H1 (cell line): ENCODE results near the gene MAPKAP1. TPM values are rescaled to one million over a fixed set of nuclear protein-coding genes. Genes with fewer than 3 reads are reported as not detected.
A peak's percentile ranks its signal among the peaks of the same experiment; 100 is the strongest.

Experiments
- CTCF ChIA-PET: fragments of 300-600 bp; sonication (Branson Sonifier 250); formaldehyde crosslinking; loops from one replicate; lab custom pipeline; 2021; ENCODE audit not compliant: partially characterized antibody; lab: Charles Lee
- POLR2A ChIA-PET: fragments of 300-600 bp; sonication (Branson Sonifier 250); formaldehyde crosslinking; loops from one replicate; lab custom pipeline; 2021; ENCODE audit warnings: inconsistent platforms; ENCODE audit not compliant: partially characterized antibody; lab: Charles Lee
- DNase-seq, 2 experiments: peaks; one replicate each; pipeline versions ENCODE4 v3.0.0 to v3.0.0-alpha.2; 2010 to 2022; ENCODE audit warnings: low spot score in 2 of 2, low read depth in 1 of 2, mixed read lengths in 1 of 2
- FAIRE-seq: peaks from 2 replicates; lab custom pipeline; 2011; peaks lifted over from hg19 to GRCh38; lab: Jason Lieb, UNC
- H2AFZ ChIP-seq: 2 replicates; pipeline ENCODE4 v1.8.1; 2012; ENCODE audit warnings: low read length, inconsistent platforms
- H2AK5ac ChIP-seq: 2 replicates; pipeline ENCODE4 v1.6.1; 2013; ENCODE audit warnings: low read depth, low read length
- H2BK120ac ChIP-seq: replicated peaks from 2 replicates; pipeline ENCODE3; 2013; ENCODE audit warnings: low read depth, low read length, inconsistent platforms
- H2BK12ac ChIP-seq: 2 replicates; pipeline ENCODE4 v1.6.1; 2013; ENCODE audit warnings: low read depth, low read length
- H2BK15ac ChIP-seq: 2 replicates; pipeline ENCODE4 v1.6.1; 2013; ENCODE audit warnings: low read length
- H2BK20ac ChIP-seq: 2 replicates; pipeline ENCODE4 v1.6.1; 2013; ENCODE audit warnings: low read length
- H2BK5ac ChIP-seq: 2 replicates; pipeline ENCODE4 v1.6.1; 2013; ENCODE audit warnings: low read depth, low read length
- H3K14ac ChIP-seq: 2 replicates; pipeline ENCODE4 v1.6.1; 2013; ENCODE audit warnings: inconsistent platforms; ENCODE audit not compliant: insufficient read length
- H3K18ac ChIP-seq: 2 replicates; pipeline ENCODE4 v1.6.1; 2013; ENCODE audit warnings: low read length; ENCODE audit errors: extremely low read depth
- H3K23ac ChIP-seq: 2 replicates; pipeline ENCODE4 v1.6.1; 2013; ENCODE audit warnings: inconsistent platforms; ENCODE audit not compliant: insufficient read length
- H3K23me2 ChIP-seq: 2 replicates; pipeline ENCODE4 v1.6.1; 2013; ENCODE audit warnings: low read depth, low read length
- H3K27ac ChIP-seq: 2 replicates; pipeline ENCODE4 v1.6.1; 2011; ENCODE audit warnings: low read depth, low read length, inconsistent platforms
- H3K27me3 ChIP-seq, 4 experiments: replicated peaks in 1 of 4; 1 replicate in 1 of 4; 2 replicates in 3 of 4; pipeline versions ENCODE4 v1.6.1 to v1.8.1; 2011 to 2013; ENCODE audit warnings: low read length in 3 of 4, mild to moderate bottlenecking in 3 of 4, inconsistent platforms in 2 of 4, mixed read lengths in 2 of 4, moderate library complexity in 1 of 4; ENCODE audit not compliant: control insufficient read depth in 3 of 4, insufficient read depth in 3 of 4; ENCODE audit errors: extremely low read depth in 1 of 4
- H3K36me3 ChIP-seq, 4 experiments: 2 replicates each; pipeline versions ENCODE4 v1.6.1 to v1.8.1; 2011 to 2013; ENCODE audit warnings: mild to moderate bottlenecking in 4 of 4, low read length in 3 of 4, moderate library complexity in 2 of 4, control low read depth in 1 of 4, inconsistent platforms in 1 of 4; ENCODE audit not compliant: insufficient read depth in 4 of 4, control insufficient read depth in 2 of 4
- H3K4ac ChIP-seq: replicated peaks from 2 replicates; pipeline ENCODE3; 2013; ENCODE audit warnings: low read length, low read depth, mixed read lengths, inconsistent platforms; ENCODE audit not compliant: insufficient read length
- H3K4me1 ChIP-seq, 4 experiments: replicated peaks in 1 of 4; 1 replicate in 1 of 4; 2 replicates in 3 of 4; pipeline versions ENCODE4 v1.6.1 to v1.8.1; 2011 to 2013; ENCODE audit warnings: low read length in 3 of 4, inconsistent platforms in 2 of 4, mixed read lengths in 1 of 4; ENCODE audit not compliant: insufficient read depth in 4 of 4, control insufficient read depth in 3 of 4
- H3K4me2 ChIP-seq, 2 experiments: 2 replicates each; pipeline versions ENCODE4 v1.6.1 to v1.8.1; 2011 to 2013; ENCODE audit warnings: low read depth in 2 of 2, low read length in 2 of 2, control low read depth in 1 of 2, inconsistent platforms in 1 of 2, mild to moderate bottlenecking in 1 of 2; ENCODE audit not compliant: insufficient read depth in 1 of 2
- H3K4me3 ChIP-seq, 4 experiments: fragments of 200-600, 300-600 bp in 1 of 4; sonication (generic), shearing (Covaris generic), sonication (Bioruptor Twin) in 1 of 4; 2 replicates each; pipeline versions ENCODE4 v1.5.1 to v1.8.1; 2011 to 2016; ENCODE audit warnings: low read length in 4 of 4, low read depth in 3 of 4, control low read depth in 2 of 4, inconsistent platforms in 2 of 4, mild to moderate bottlenecking in 2 of 4, mixed read lengths in 1 of 4, moderate library complexity in 1 of 4; ENCODE audit not compliant: insufficient read depth in 2 of 4; ENCODE audit errors: extremely low read depth in 1 of 4
- H3K56ac ChIP-seq: replicated peaks from 2 replicates; pipeline ENCODE3; 2013; ENCODE audit warnings: low read depth, mild to moderate bottlenecking, mixed read lengths, low read length, inconsistent platforms; ENCODE audit not compliant: insufficient read length
- H3K79me1 ChIP-seq: 2 replicates; pipeline ENCODE4 v1.6.1; 2013; ENCODE audit warnings: low read depth, low read length, control low read depth
- H3K79me2 ChIP-seq, 2 experiments: 2 replicates each; pipeline versions ENCODE4 v1.6.1 to v1.8.1; 2012 to 2013; ENCODE audit warnings: low read length in 2 of 2, mild to moderate bottlenecking in 2 of 2, inconsistent platforms in 1 of 2; ENCODE audit not compliant: insufficient read depth in 2 of 2, control insufficient read depth in 1 of 2
- H3K9ac ChIP-seq, 4 experiments: replicated peaks in 1 of 4; 1 replicate in 1 of 4; 2 replicates in 3 of 4; pipeline versions ENCODE4 v1.6.1 to v1.8.1; 2011 to 2013; ENCODE audit warnings: low read depth in 3 of 4, low read length in 3 of 4, control low read depth in 2 of 4, mild to moderate bottlenecking in 2 of 4, moderate library complexity in 2 of 4, inconsistent platforms in 1 of 4; ENCODE audit errors: extremely low read depth in 1 of 4
- H3K9me3 ChIP-seq, 2 experiments: 2 replicates each; pipeline versions ENCODE4 v1.6.1 to v1.8.1; 2012 to 2013; ENCODE audit warnings: mild to moderate bottlenecking in 2 of 2, moderate library complexity in 2 of 2, control low read depth in 1 of 2, inconsistent platforms in 1 of 2, low read depth in 1 of 2, low read length in 1 of 2, mixed read lengths in 1 of 2; ENCODE audit not compliant: insufficient read depth in 2 of 2
- H4K20me1 ChIP-seq, 2 experiments: replicated peaks in 1 of 2; 2 replicates each; pipeline versions ENCODE3 to v1.8.1; 2011 to 2013; ENCODE audit warnings: inconsistent platforms in 2 of 2, low read length in 2 of 2, mild to moderate bottlenecking in 1 of 2; ENCODE audit not compliant: insufficient read depth in 2 of 2, control insufficient read depth in 1 of 2
- H4K5ac ChIP-seq: 2 replicates; pipeline ENCODE4 v1.6.1; 2013; ENCODE audit warnings: low read length, low read depth, mixed read lengths, inconsistent platforms; ENCODE audit not compliant: insufficient read length
- H4K8ac ChIP-seq: 2 replicates; pipeline ENCODE4 v1.8.0; 2013; ENCODE audit warnings: mild to moderate bottlenecking, moderate library complexity, low read length, inconsistent platforms; ENCODE audit not compliant: insufficient read depth; ENCODE audit errors: extremely low read depth
- H4K91ac ChIP-seq: replicated peaks from 2 replicates; pipeline ENCODE3; 2013; ENCODE audit warnings: low read length, mixed read lengths, inconsistent platforms; ENCODE audit not compliant: insufficient read length
- ASH2L ChIP-seq: fragments of 200-600, 300-600 bp; sonication (generic); IDR thresholded peaks from one replicate; pipeline ENCODE4 v1.7.1; 2017; ENCODE audit warnings: low read length
- ATF2 ChIP-seq: IDR thresholded peaks from 2 replicates; pipeline ENCODE4 v1.6.1; 2012; ENCODE audit warnings: low read length, inconsistent platforms
- CEBPB ChIP-seq: IDR thresholded peaks from 2 replicates; pipeline ENCODE4 v1.6.1; 2012; ENCODE audit warnings: low read depth, low read length
- CREB1 ChIP-seq: IDR thresholded peaks from 2 replicates; pipeline ENCODE4 v1.6.1; 2012; ENCODE audit warnings: inconsistent platforms
- EZH2 ChIP-seq: fragments of 200-600 bp; sonication (generic); IDR thresholded peaks from 2 replicates; pipeline ENCODE4 v1.7.1; 2012; ENCODE audit warnings: low read depth, mild to moderate bottlenecking, moderate library complexity, low read length, inconsistent platforms; ENCODE audit not compliant: severe bottlenecking
- HDAC6 ChIP-seq: IDR thresholded peaks from one replicate; pipeline ENCODE4 v1.7.1; 2012; ENCODE audit warnings: low read depth, mild to moderate bottlenecking, inconsistent platforms, low read length, moderate library complexity
- JUND ChIP-seq: IDR thresholded peaks from 2 replicates; pipeline ENCODE4 v1.6.1; 2011; ENCODE audit warnings: mild to moderate bottlenecking, improper control_type of control experiment, low read length
- KDM1A ChIP-seq: fragments of 200-600, 300-600 bp; sonication (generic); IDR thresholded peaks from 2 replicates; pipeline ENCODE4 v1.7.1; 2016; ENCODE audit warnings: mild to moderate bottlenecking, low read length, borderline replicate concordance
- POU5F1 ChIP-seq: IDR thresholded peaks from 2 replicates; pipeline ENCODE4 v1.6.1; 2011; ENCODE audit warnings: low read depth, mild to moderate bottlenecking, low read length, moderate library complexity
- TAF7 ChIP-seq: optimal IDR thresholded peaks from 2 replicates; pipeline ENCODE3; 2011; ENCODE audit warnings: low read depth, mild to moderate bottlenecking, inconsistent platforms, low read length, moderate library complexity, borderline replicate concordance
- WGBS, 2 experiments: shearing (Covaris generic) in 1 of 2; methylation state at CpG; one replicate each; pipeline versions ENCODE4 v1.1.6 to v1.1.7; 2013 to 2015; ENCODE audit warnings: low lambda C conversion rate in 2 of 2, mixed read lengths in 2 of 2, inconsistent platforms in 1 of 2, low coverage in 1 of 2, missing lambda C conversion rate in 1 of 2; ENCODE audit not compliant: insufficient replicate concordance in 2 of 2, insufficient coverage in 1 of 2, insufficient read length in 1 of 2; ENCODE audit errors: extremely low coverage in 1 of 2, missing lambda C conversion rate in 1 of 2; 5-methylcytosine and 5-hydroxymethylcytosine counted together
- polyA plus RNA-seq, 7 experiments: library from polyadenylated mRNA; depleted of rRNA in 3 of 7; stranded (reverse) in 5 of 7; unstranded in 2 of 7; fragments of >200 nt in 5 of 7; fragments of 200-250 nt in 2 of 7; gene quantifications; 1 replicate in 5 of 7; 2 replicates in 1 of 7; 4 replicates in 1 of 7; pipeline versions ENCODE4 v1.2.1 to v1.2.3, GENCODE V29; 2011 to 2013; ENCODE audit warnings: missing spikeins in 2 of 7, mixed read lengths in 2 of 7
- total RNA-seq: library from RNA; stranded (reverse); fragmentation: NEBNext Ultra II Directional; extraction: Animal tissue kit (Norgen Biotek cat#: 25700); gene quantifications from 2 replicates; pipeline ENCODE4 v1.2.1, GENCODE V29; 2021

The MAPKAP1 gene
- total and polyA plus RNA-seq, 2 of the 8 experiments (the other 6 are each of a cell fraction or from before 2014, with no cell fraction given), result 79.2 to 140 TPM

DNA sequence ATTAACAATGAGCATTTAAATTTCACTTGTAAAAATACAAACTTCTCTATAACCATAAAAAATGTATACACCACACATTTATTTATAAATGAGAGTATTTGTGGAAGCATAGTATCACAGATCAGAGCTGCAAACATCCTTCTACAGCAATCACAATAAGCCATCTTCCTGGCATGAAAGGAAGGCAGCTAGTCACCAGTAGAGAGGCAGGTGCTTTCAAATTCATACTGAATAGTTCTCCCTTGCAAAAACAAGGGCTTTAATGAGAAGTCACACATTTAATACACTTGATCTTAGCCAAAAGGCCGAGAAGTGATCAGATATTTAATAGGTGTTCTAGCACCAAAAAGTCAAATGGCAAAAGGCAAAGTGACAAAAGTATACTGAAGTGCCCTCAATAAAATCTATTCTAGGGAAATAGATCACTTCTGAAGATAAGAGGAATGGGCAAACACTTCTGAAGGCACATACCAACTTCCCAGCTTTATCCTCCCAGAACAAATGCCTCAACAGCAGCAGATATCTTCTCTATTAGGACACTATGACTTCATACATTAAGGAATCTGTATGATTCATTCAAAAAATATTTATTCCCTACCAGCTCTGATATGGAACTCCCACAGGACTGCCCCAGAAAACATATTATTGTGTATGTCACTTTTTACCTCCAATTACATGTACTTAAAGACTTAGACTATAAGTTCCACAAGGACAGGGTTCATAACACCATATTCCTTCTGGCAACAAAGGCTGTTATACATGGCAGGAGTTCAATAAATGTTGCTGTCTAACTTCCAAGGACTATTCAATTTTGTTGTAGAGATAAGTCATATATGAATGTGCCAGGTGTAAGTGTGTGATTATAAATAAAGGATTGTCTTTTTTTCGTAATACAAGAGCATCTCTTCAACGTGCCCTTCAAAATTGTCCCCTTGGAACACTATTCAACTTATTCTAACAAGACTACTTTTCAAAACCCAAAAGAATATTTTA is 31.7 kb downstream of the MAPKAP1 start:
- Histone ChIP-seq H3K4me2 (no peak overlapping the region), H2AK5ac (no peak overlapping the region), H3K27ac (no peak overlapping the region), H3K14ac (no peak overlapping the region), H2BK15ac (no peak overlapping the region), H3K18ac (no peak overlapping the region), H2BK5ac (no peak overlapping the region), H3K79me2 (peaks cover 0 to 55% of the 10 kb centered on the region in 2 experiments; a peak in 3 of 4 replicates), H2AFZ (no peak overlapping the region), H3K56ac (no peak overlapping the region), H4K91ac (no peak overlapping the region), H3K4me3 (no peak overlapping the region), H2BK12ac (no peak overlapping the region), H3K23ac (no peak overlapping the region), H3K27me3 (no peaks in the 10 kb centered on the region), H2BK120ac (no peak overlapping the region), H3K79me1 (no peaks in the 10 kb centered on the region), H3K4ac (no peak overlapping the region), H4K5ac (no peak overlapping the region), H4K8ac (no peak overlapping the region), H3K36me3 (peaks cover 0 to 3% (median 0%) of the 10 kb centered on the region in 4 experiments; a peak in 1 of 8 replicates), H4K20me1 (peaks cover 0 to 3% of the 10 kb centered on the region in 2 experiments), H3K23me2 (no peaks in the 10 kb centered on the region), H3K9me3 (no peaks in the 10 kb centered on the region), H3K9ac (no peak overlapping the region), H2BK20ac (no peak overlapping the region), H3K4me1 (peaks cover 0 to 5% (median 1%) of the 10 kb centered on the region in 4 experiments; a peak in 3 of 7 replicates)
- POLR2A ChIA-PET, result interaction anchor here (1.6 kb wide), 1 partner anchor 8 kb away, joined by 3 read pairs; no protein-coding TSS in a partner anchor
- 82% methylated on average over 3 of the region's 3 CpGs; no CpG with 5 or more reads in 1 of the 2 experiments for WGBS, 2 experiments
- FAIRE-seq (peak; percentile 48), DNase-seq (no peak)
- CTCF ChIA-PET, result interaction anchor here (0.6 to 0.7 kb wide), 2 partner anchors 18 to 53 kb away, joined by 3 to 4 read pairs; no protein-coding TSS in a partner anchor
- TF ChIP-seq ATF2 (no peak), EZH2 (no peak), JUND (no peak), CREB1 (no peak), TAF7 (no peak), HDAC6 (no peak), ASH2L (no peak), KDM1A (no peak), CEBPB (no peak), POU5F1 (no peak)
